HepG2 (cell line): ENCODE results near the gene ENTPD2. TPM values are rescaled to one million over a fixed set of nuclear protein-coding genes. Genes with fewer than 3 reads are reported as not detected.
A peak's percentile ranks its signal among the peaks of the same experiment; 100 is the strongest.

Experiments used
- ARID2 ChIP-seq: sonication (generic); formaldehyde crosslinking; IDR thresholded peaks from 2 replicates; pipeline ENCODE4 v1.8.1; 2022; ENCODE audit warnings: mild to moderate bottlenecking, missing genetic modification reagents, borderline replicate concordance
- BCL6 ChIP-seq: IDR thresholded peaks from 2 replicates; pipeline ENCODE4 v1.6.1; 2016; ENCODE audit warnings: missing genetic modification reagents, missing compliant biosample characterization
- E2F1 ChIP-seq: sonication (generic); formaldehyde crosslinking; IDR thresholded peaks from 2 replicates; pipeline ENCODE4 v1.5.0; 2020; ENCODE audit warnings: missing genetic modification reagents
- HOXA3 ChIP-seq: sonication (generic); formaldehyde crosslinking; IDR thresholded peaks from 2 replicates; pipeline ENCODE4 v1.5.0; 2020; ENCODE audit warnings: missing genetic modification reagents
- KLF9 ChIP-seq: IDR thresholded peaks from 2 replicates; pipeline ENCODE4 v1.6.1; 2016; ENCODE audit warnings: low read depth
- MIXL1 ChIP-seq: IDR thresholded peaks from 2 replicates; pipeline ENCODE4 v1.6.1; 2016
- RBAK ChIP-seq: sonication (generic); formaldehyde crosslinking; IDR thresholded peaks from 2 replicates; pipeline ENCODE4 v1.5.1; 2020; ENCODE audit warnings: mild to moderate bottlenecking, missing genetic modification reagents
- SATB2 ChIP-seq: sonication (generic); formaldehyde crosslinking; IDR thresholded peaks from 2 replicates; pipeline ENCODE4 v1.5.0; 2020; ENCODE audit warnings: missing genetic modification reagents
- SRF ChIP-seq: IDR thresholded peaks from 2 replicates; pipeline ENCODE4 v1.6.1; 2011; ENCODE audit warnings: mild to moderate bottlenecking, low read depth, low read length, moderate library complexity
- TEAD3 ChIP-seq: optimal IDR thresholded peaks from 2 replicates; pipeline ENCODE3; 2016; ENCODE audit warnings: borderline replicate concordance
- THRA ChIP-seq: sonication (generic); formaldehyde crosslinking; IDR thresholded peaks from 2 replicates; pipeline ENCODE4 v1.4.0; 2020; ENCODE audit warnings: missing genetic modification reagents, borderline replicate concordance
- U2AF1 ChIP-seq: fragments of 200-400 bp; formaldehyde crosslinking; optimal IDR thresholded peaks from 2 replicates; pipeline ENCODE3; 2017; ENCODE audit warnings: mild to moderate bottlenecking, low read depth, low read length
- ZFP62 ChIP-seq: sonication (generic); formaldehyde crosslinking; IDR thresholded peaks from 2 replicates; pipeline ENCODE4 v1.4.0; 2020; ENCODE audit warnings: missing genetic modification reagents
- ZKSCAN8 ChIP-seq: IDR thresholded peaks from 2 replicates; pipeline ENCODE4 v1.6.1; 2016; ENCODE audit warnings: borderline replicate concordance, missing genetic modification reagents, missing compliant biosample characterization
- ZNF274 ChIP-seq: sonication (generic); formaldehyde crosslinking; IDR thresholded peaks from 2 replicates; pipeline ENCODE4 v1.5.1; 2020; ENCODE audit warnings: mild to moderate bottlenecking, missing genetic modification reagents
- ZNF761 ChIP-seq: sonication (generic); formaldehyde crosslinking; conservative IDR thresholded peaks from 2 replicates; pipeline ENCODE4 v1.4.0; 2020; ENCODE audit warnings: mild to moderate bottlenecking, missing genetic modification reagents
- polyA plus RNA-seq, 8 experiments: library from polyadenylated mRNA; depleted of rRNA in 3 of 8; stranded (reverse) in 7 of 8; unstranded in 1 of 8; fragments of >200 nt; fragmentation: Illumina TruSeq in 4 of 8; extraction: Trizol in 4 of 8; gene quantifications; 2 replicates each; pipeline versions ENCODE4 v1.2.1 to v1.2.3, GENCODE V29; 2011 to 2016; ENCODE audit warnings: low read depth in 4 of 8, missing spikeins in 1 of 8, mixed read lengths in 1 of 8; ENCODE audit not compliant: insufficient read depth in 1 of 8
- total RNA-seq, 5 experiments: library from RNA; depleted of rRNA; stranded (reverse); fragments of >200 nt; fragmentation: Illumina TruSeq; extraction: Trizol; gene quantifications; 2 replicates each; pipeline ENCODE4 v1.2.3, GENCODE V29; 2016; ENCODE audit warnings: low read depth in 1 of 5
- TF ChIP-seq, protein P1 (sequence below): sonication (generic); formaldehyde crosslinking; IDR thresholded peaks from 2 replicates; pipeline ENCODE4 v1.5.0; 2020; ENCODE audit warnings: mild to moderate bottlenecking, missing genetic modification reagents
- TF ChIP-seq, protein P2 (sequence below): sonication (generic); formaldehyde crosslinking; conservative IDR thresholded peaks from 2 replicates; pipeline ENCODE4 v1.4.0; 2020; ENCODE audit warnings: missing genetic modification reagents
- TF ChIP-seq, protein P3 (sequence below): sonication (generic); formaldehyde crosslinking; IDR thresholded peaks from 2 replicates; pipeline ENCODE4 v1.4.0; 2020; ENCODE audit warnings: missing genetic modification reagents
- TF ChIP-seq, protein P4 (sequence below): sonication (generic); formaldehyde crosslinking; IDR thresholded peaks from 2 replicates; pipeline ENCODE4 v1.8.0; 2022; ENCODE audit warnings: missing genetic modification reagents, mild to moderate bottlenecking, inconsistent platforms, borderline replicate concordance

Gene ENTPD2
- total and polyA plus RNA-seq, 2 of the 13 experiments (the other 11 are each of a cell fraction or from before 2014, with no cell fraction given), result 0.95 to 3.2 TPM

DNA sequence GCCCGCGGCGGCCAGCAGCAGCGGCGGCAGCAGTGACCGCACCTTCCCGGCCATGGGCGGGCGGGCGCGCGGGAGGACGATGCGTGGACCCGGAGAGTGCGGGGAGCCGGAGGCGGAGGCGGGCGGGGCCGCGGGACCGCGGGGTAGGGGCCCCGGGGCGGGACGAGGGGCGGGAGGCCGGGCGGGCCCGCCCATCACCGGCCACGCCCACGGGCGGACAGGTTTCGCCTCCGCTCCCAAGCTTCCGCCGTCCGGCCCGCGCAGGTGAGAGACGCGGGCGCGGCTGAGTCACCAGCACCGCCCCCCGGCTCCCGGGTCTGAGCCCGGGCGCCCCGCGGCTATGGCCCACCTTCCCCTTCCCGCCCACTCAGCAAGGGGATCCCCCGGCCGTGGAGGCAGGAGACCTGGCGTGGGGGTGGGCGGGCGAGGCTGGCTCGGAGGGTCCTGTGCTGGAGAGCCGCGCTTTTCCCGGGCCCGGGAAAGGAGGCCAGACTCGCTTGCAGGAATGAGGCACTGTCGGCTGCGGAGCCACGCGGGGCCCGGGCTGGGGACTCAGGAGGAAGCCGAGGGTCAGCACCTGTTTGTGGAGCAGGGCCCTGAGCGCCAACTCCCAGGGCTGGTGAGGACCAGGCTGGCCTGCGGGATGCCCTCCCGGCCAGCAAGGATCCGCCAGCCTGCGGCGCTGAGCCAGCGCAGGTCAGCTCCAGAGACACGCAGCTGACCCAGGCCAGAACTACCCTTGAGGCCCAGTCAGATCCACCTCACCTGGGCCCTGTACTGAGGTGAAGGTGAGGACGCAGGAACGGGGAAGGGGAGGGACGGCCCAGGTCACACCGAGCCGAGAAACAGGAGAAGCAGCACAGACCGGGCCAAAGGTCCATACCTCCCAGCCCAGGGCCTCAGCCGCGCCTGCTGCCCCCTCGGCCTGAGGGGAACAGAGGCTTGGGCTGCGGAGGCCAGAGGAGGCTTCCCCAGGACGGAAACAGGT lies at the start of gene ENTPD2 (continued):
- TF ChIP-seq, protein P1, sequence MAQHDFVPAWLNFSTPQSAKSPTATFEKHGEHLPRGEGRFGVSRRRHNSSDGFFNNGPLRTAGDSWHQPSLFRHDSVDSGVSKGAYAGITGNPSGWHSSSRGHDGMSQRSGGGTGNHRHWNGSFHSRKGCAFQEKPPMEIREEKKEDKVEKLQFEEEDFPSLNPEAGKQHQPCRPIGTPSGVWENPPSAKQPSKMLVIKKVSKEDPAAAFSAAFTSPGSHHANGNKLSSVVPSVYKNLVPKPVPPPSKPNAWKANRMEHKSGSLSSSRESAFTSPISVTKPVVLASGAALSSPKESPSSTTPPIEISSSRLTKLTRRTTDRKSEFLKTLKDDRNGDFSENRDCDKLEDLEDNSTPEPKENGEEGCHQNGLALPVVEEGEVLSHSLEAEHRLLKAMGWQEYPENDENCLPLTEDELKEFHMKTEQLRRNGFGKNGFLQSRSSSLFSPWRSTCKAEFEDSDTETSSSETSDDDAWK (CRISPR knock-in tag), result no peak
- TF ChIP-seq KLF9 (CRISPR knock-in tag) (no peak), ZNF274 (CRISPR knock-in tag) (no peak), ZNF761 (CRISPR knock-in tag) (no peak), SRF (no peak), SATB2 (CRISPR knock-in tag) (no peak), BCL6 (CRISPR knock-in tag) (no peak), ARID2 (no peak), ZFP62 (no peak), HOXA3 (peak; percentile 61), ZKSCAN8 (CRISPR knock-in tag) (no peak), MIXL1 (CRISPR knock-in tag) (no peak), TEAD3 (CRISPR knock-in tag) (no peak), THRA (CRISPR knock-in tag) (no peak; the same call in 1 of the 2 replicates), E2F1 (peak; percentile 51; the same call in 1 of the 2 replicates), RBAK (CRISPR knock-in tag) (no peak), U2AF1 (no peak)
- TF ChIP-seq, protein P2, sequence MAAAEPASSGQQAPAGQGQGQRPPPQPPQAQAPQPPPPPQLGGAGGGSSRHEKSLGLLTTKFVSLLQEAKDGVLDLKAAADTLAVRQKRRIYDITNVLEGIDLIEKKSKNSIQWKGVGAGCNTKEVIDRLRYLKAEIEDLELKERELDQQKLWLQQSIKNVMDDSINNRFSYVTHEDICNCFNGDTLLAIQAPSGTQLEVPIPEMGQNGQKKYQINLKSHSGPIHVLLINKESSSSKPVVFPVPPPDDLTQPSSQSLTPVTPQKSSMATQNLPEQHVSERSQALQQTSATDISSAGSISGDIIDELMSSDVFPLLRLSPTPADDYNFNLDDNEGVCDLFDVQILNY, result no peak
- TF ChIP-seq, protein P3, sequence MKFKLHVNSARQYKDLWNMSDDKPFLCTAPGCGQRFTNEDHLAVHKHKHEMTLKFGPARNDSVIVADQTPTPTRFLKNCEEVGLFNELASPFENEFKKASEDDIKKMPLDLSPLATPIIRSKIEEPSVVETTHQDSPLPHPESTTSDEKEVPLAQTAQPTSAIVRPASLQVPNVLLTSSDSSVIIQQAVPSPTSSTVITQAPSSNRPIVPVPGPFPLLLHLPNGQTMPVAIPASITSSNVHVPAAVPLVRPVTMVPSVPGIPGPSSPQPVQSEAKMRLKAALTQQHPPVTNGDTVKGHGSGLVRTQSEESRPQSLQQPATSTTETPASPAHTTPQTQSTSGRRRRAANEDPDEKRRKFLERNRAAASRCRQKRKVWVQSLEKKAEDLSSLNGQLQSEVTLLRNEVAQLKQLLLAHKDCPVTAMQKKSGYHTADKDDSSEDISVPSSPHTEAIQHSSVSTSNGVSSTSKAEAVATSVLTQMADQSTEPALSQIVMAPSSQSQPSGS, result peak; percentile 10; the same call in 1 of the 2 replicates
- TF ChIP-seq, protein P4, sequence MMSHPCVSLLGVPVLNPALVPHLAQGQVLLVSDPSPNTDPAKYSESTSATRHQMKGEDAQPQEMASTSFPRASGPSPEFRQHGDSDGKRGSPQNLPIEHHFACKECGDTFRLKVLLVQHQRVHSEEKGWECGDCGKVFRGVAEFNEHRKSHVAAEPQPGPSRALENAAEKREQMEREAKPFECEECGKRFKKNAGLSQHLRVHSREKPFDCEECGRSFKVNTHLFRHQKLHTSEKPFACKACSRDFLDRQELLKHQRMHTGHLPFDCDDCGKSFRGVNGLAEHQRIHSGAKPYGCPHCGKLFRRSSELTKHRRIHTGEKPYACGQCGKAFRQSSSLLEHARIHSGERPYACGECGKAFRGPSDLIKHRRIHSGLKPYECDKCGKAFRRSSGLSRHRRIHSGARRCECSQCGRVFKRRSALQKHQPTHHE (CRISPR knock-in tag), result no peak
